ENCODE measurements around the gene ZNRF4.
"Not testable (repeated sequence)": the region's sequence is repeated elsewhere in the genome, so short reads cannot be mapped to it uniquely, and the experiment has no call there.

ZNRF4 gene

GRCh38 chr19:5473646-5474045 is 18.4 kb downstream of the ZNRF4 start:
- no peak for DNase-seq (ENCODE audit: low read depth in 2 of 2)

GRCh38 chr19:5477451-5478215 is 22.4 kb downstream of the ZNRF4 start:
- DNase-seq (ENCODE audit: low read depth in 2 of 2): no peak

GRCh38 chr19:5478241-5478924 is 23.2 kb downstream of the ZNRF4 start:
- DNase-seq (ENCODE audit: low read depth in 2 of 2): no peak

DNA sequence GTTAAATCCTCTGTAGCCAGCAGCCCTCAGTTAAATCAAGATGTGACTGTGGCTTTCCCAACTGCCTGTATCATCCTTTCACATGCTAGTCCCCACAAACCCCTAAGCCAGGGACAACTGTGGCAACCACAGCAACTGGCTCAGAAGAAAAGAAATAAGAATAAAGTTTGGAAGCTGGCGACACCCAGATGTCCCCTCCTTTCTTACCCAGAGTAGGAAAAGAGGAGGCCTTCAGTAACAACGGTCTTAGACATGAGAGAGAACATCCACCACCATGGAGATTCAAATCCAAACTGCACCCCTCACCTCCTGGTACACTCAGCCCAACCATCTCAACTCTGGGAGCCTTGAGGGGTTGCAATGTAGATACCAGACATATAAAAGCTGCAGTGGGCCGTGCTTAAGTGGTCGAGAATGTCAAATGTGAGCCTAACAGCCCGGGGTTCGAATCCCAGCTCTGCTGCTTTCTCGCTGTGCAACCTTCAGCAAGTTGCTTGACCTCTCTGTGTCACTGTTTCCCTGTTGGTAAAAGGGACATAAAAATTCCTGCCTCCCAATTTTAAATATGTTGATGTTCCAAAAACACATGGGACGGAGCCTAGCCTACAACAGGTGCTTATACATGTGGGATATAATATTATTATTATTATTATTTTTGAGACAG is 23.8 kb downstream of the ZNRF4 start:
- no peak for DNase-seq (ENCODE audit: low read depth in 2 of 2)

DNA sequence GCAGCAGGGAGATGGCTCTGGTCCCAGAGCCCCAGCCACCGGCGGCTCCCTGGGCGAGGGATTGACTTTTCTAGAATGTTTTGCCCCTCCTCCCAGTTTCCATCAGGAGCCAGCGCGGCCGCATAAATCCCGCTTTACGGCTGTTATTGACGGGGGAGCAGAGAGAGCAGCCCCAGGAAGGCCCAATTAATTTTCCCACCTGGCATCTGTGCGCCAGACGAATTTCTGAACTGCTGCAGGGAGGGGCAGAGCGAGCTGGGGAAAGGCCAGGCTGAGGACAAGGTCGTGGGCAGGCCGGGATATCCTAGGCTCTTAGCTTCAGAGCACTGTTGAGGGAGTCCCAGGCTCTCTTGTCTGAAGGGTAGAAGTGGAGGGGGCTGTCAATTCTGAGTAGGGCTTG is 24.7 kb downstream of the ZNRF4 start:
- no peak for DNase-seq (ENCODE audit: low read depth in 2 of 2)

DNA sequence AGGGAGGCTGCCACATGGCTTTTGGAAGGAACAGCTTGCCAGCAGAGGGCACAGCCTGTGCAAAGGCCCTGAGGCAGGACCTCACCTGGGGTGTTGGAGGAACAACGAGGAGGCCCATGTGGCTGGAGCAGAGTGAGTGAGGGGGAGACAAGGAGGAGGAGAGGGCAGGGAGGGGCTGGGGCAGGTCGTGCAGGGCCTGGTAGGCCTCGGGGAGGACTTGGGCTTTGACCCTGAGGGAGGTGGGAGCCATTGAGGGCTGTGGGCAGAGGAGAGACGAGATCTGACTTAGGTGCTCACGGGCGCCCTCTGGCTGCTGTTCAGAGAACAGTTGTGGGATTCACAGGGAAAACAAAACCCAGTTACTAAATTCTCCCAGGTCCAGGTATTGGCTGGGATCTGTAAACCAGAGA is 25.2 kb downstream of the ZNRF4 start:
- no peak for DNase-seq (ENCODE audit: low read depth in 2 of 2)

- no peak for DNase-seq (ENCODE audit: low read depth in 2 of 2)
Measured at GRCh38 chr19:5481957-5482356, 26.7 kb downstream of the ZNRF4 start.

DNA sequence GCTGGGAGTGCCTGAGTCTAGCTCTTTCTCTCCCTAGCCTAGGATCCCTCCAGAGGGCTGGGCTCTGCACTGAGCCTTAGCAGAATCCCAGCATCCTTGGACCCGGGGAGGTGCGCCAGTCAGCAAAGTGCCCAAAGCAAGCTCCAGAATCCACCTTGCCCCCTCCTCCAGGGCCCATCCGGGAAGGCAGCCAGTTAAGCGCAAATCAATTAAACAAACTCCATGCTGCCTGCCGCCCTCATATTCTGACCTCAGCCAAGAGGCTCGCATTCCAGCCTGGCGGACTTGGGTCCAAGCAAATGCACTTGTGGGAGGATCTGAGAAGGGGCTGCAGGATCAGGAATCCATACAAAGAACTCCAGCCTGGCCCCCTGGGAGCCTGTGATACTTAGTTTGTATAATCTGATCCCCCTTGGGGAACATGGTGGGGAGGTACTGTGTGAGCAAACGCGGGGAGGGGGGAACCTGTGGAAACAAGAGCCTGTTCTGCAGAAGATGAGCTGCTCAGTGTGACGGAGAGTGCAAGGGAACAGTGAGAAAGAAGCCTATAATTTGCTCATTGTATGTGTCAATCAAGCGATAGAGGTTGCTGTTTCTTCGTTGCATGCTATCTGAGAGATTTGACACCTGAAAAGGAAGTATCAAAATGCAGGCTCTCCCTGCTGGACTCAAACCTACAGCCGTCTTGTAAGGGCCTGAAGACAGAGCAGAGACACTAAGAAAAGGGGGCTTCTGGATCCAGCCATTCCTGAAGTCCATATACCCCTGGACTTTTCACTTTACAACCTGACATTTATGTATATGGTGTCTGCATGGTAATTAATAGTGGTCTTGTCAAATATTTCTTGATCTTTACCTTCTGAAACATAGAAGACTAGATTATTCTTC is 29.4 kb downstream of the ZNRF4 start:
- DNase-seq (ENCODE audit: low read depth in 2 of 2): no peak

DNA sequence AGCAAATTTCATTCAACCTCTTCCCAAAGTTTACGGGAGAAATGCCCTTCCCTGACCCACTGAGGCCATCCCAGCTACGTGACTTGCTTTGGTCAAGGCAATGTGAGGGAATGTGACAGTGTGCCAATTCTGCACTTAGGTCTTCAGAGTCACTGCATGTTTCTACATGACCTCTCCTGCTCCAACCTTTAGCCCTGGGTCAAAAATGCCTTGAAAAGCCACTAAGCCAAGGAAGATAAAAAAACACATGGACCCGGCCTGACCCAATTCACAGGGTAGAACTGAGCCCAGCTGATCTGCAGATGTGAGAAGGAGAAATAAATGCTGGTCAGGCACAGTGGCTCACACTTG is 30.0 kb downstream of the ZNRF4 start:
- no peak for DNase-seq (ENCODE audit: low read depth in 2 of 2)

GRCh38 chr19:5485658-5486057 is 30.4 kb downstream of the ZNRF4 start:
- DNase-seq (ENCODE audit: low read depth in 2 of 2): not testable (repeated sequence)

GRCh38 chr19:5487222-5487621 is 32.0 kb downstream of the ZNRF4 start:
- no peak for DNase-seq (ENCODE audit: low read depth in 2 of 2)

DNA sequence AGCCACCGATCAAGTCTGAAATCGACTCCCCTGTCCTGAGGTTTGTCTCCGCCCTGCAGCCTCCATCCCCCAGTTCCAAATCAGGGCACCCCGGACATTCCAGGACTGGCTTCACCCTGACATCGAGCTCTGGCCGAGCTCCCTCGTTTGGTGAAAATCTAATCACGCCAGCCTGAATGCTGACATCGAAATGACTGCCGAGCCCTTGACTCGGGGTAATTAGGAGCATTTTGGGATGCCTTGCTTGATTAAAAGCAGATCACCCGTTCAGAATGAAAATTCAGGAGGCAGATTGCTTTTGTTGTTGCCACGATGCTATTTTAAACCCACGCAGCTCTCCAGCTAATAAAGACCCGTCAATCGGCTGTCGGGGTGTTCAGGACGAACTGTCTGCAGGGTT is 34.3 kb downstream of the ZNRF4 start:
- DNase-seq (ENCODE audit: low read depth in 2 of 2): no peak

DNA sequence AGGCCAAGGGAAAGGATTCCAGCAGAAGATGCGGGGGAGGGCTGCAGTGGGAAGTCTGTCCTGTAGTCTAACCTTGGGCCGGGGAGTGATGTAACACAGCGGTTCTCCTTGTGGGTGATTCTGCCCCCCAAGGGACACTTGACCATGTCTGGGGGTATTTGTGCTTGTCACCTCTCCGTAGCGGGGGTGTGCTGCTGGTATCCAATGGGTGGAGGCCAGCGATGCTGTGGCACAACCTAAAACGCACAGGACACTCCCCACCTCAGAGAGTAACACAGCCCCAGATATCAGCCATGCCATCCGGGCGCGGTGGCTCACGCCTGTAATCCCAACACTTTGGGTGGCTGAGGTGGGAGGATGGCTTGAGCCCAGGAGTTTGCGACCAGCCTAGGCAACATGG is 36.3 kb downstream of the ZNRF4 start:
- no peak for DNase-seq (ENCODE audit: low read depth in 2 of 2)

DNA sequence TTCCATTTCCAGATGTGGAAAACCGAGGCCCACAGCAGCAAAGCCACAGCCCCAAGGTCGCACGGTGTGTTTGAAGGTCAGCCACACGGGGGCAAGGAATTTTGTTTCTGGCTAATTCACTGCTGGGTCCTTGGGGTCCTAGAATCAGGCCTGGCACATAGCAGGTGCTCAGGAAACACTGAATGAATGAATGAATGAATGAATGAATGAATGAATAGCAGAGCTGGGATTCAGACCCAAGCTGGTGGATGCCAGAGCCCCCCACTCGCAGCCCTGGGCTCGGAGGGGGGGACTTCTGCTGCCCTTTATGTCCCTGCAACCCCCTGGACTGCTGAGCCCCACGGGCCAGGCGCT is 37.0 kb downstream of the ZNRF4 start:
- DNase-seq (ENCODE audit: low read depth in 2 of 2): no peak

DNA sequence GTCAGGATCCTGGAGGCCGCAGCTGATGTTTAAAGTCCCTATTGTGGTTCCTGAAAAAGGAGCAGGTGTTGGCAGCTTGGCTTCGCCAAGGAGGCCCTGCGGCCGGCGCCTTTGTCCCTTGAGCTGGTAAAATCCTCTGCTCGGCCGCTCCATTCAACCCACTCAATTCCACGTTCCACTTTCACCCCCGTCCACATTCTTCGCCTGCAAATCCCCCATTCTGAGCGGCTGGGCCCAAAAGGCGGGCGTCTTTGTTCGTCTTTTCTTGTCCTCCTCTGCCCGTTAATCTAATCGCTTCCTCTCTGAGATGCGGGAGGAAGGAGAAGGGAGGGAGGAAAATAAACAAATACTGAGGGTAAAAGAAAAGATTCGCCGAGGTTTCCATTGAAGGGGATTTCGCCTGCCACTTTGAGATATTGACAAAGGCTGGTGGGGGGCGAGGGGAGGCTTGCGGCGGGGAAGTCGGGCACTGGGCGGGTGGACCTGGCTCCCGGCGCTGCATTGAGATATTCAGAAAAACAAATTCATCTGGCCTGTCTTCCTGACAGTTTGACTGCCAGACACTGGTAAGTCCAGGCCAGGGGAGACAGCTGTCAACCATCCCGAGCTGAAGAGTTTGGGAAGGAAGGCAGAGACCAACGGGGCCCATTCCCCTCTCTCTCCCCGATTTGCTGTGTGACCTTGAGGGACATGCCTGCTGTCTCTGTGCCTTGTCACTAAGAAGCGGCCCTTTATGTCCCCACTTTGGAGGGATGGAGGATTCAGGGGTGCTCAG is 37.6 kb downstream of the ZNRF4 start:
- DNase-seq (ENCODE audit: low read depth in 2 of 2): no peak

GRCh38 chr19:5494773-5495172 is 39.6 kb downstream of the ZNRF4 start:
- no peak for DNase-seq (ENCODE audit: low read depth in 2 of 2)

DNA sequence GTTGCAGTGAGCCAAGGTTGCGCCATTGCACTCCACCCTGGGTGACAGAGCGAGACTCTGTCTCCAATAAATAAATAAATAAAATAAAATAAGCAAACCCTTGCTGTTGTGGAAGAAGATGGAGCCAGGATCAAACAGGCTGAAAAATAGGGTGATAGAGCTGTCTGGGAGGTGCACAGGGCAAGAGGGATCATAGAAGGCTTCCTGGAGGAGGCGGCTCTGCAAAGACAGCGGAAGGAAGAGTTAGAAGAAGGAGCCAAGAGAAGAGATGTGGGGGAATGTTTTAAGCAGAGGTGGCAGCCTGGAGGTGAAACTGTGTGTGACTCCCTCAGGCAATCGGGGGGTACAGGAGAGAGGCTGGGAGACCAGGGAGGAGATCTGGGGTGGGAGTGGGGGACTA is 40.6 kb downstream of the ZNRF4 start:
- no peak for DNase-seq (ENCODE audit: low read depth in 2 of 2)

DNA sequence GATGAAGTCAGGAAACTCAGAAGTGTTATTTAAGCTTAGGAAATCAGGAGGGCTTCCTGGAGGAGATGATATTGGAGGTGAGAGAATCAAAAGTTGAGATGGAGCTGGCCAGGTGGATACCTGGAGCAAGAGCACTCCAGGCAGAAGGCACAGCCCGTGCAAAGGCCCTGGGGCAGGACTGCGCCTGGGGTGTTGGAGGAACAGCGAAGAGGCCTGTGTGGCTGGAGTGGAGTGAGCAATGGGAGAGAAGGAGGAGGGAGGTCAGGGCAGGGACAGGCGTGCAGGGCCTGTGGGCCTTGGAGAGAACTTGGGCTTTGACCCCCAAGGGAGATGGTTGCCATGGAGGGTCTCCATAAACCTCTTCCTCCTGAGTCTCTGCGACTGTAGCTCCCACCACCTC is 42.1 kb downstream of the ZNRF4 start:
- DNase-seq (ENCODE audit: low read depth in 2 of 2): no peak

GRCh38 chr19:5498830-5499550 is 43.8 kb downstream of the ZNRF4 start:
- no peak for DNase-seq (ENCODE audit: low read depth in 2 of 2)

DNA sequence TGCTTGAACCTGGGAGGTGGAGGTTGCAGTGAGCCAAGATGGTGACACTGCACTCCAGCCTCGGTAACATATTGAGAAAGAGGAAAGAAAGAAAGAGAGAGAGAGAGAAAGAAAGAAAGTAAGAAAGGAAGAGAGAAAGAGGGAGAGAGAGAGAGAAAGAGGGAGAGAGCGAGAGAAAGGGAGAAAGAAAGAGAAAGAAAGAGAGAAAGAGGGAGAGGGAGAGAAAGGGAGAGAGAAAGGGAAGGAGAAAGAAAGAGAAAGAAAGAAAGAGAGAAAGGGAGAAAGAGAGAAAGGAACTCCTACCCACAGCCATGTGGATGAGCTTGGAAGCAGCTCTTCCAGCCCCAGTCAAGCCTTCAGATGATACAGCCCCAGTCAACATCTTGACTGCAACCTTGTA is 46.7 kb downstream of the ZNRF4 start:
- no peak for DNase-seq (ENCODE audit: low read depth in 2 of 2)

DNA sequence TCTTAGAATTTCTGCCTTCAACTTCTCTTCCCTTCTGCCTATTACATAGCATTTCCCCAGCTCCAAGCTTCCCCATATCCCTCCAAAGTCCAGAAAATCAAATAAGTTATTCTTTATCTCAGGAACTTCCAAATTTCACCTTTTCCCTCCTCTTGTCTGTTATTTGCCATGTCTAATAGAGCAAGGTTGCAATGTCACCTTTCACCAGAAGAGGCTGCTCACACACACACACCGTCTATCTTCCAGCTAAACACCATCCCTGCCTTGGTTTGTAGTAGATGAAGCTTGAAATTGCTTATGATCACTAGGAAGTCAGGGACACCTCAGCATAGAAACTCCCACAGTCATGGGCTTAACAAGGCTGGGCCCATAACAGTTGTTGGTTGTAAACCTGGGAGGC is 48.4 kb downstream of the ZNRF4 start:
- no peak for DNase-seq (ENCODE audit: low read depth in 2 of 2)

Measured in stimulated activated CD8-positive, alpha-beta memory T cell treated with anti-CD3 and anti-CD28 coated beads, Interleukin-15, amount 100 ng/mL, for 48 hours (primary cell).